Measurements from ENCODE around the gene KPNB1. TPM values are rescaled to one million over a fixed set of nuclear protein-coding genes. Genes with fewer than 3 reads are reported as not detected.

The KPNB1 gene
- total and polyA plus RNA-seq, 2 of the 4 experiments (the other 2 are of a cell fraction): 206 to 1,082 TPM

GRCh38 chr17:47713980-47714700 lies 64.4 kb downstream of the KPNB1 start:
- H3K4me2 ChIP-seq (ENCODE audit: low read depth, low read length): no peak overlapping the region
- H3K4me3 ChIP-seq (ENCODE audit: insufficient read depth, low read depth, low read length): no peak overlapping the region
- TF ChIP-seq SMC3 (IDR thresholded peaks at IDR 0.05; ENCODE audit: low read depth, low read length) (no peak), MXI1 (IDR thresholded peaks at IDR 0.05; ENCODE audit: borderline replicate concordance, low read depth, low read length) (no peak), USF2 (IDR thresholded peaks at IDR 0.05; ENCODE audit: low read depth, low read length) (no peak), CEBPB (IDR thresholded peaks at IDR 0.05; ENCODE audit: low read depth, low read length) (no peak), CTCF (conservative IDR thresholded peaks at IDR 0.05; ENCODE audit: low read depth, low read length) (no peak), MAFK (IDR thresholded peaks at IDR 0.05; ENCODE audit: low read depth, low read length) (no peak), NFE2L2 (IDR thresholded peaks at IDR 0.05; ENCODE audit: low read depth, low read length) (no peak), RFX5 (IDR thresholded peaks at IDR 0.05; ENCODE audit: low read depth, low read length) (no peak), FOS (IDR thresholded peaks at IDR 0.05; ENCODE audit: low read depth, low read length) (no peak), MAZ (IDR thresholded peaks at IDR 0.05; ENCODE audit: borderline replicate concordance, low read depth, low read length) (no peak), ELK1 (IDR thresholded peaks at IDR 0.05; ENCODE audit: borderline replicate concordance, low read depth, low read length) (no peak), BHLHE40 (IDR thresholded peaks at IDR 0.05; ENCODE audit: low read depth, low read length) (no peak), RAD21 (IDR thresholded peaks at IDR 0.05; ENCODE audit: low read length) (no peak), POLR2A (IDR thresholded peaks at IDR 0.05; ENCODE audit: low read depth, low read length) (no peak), RCOR1 (IDR thresholded peaks at IDR 0.05; ENCODE audit: insufficient replicate concordance, low read length) (no peak)
- H2BK120ac ChIP-seq (ENCODE audit: low read depth, low read length): no peak overlapping the region
- dilution Hi-C loops (cut with HindIII; ENCODE audit: low sequenced_read_pairs, unreplicated experiment) (no loop called here), in situ Hi-C loops (cut with MboI; ENCODE audit: low sequenced_read_pairs) (no loop called here), intact Hi-C loops (cut with micrococcal nuclease) (no loop called here)
- no peaks in the 10 kb centered on the region for H3K9me3 ChIP-seq (ENCODE audit: control insufficient read depth, insufficient read depth, low read length)
- H2AFZ ChIP-seq (replicated peaks; ENCODE audit: low read length, poor library complexity): no peak overlapping the region
- peaks cover 12% of the 10 kb centered on the region; the same call in 1 of the 2 replicates for H3K36me3 ChIP-seq (ENCODE audit: control insufficient read depth, insufficient read depth, low read length)
- H3K9me1 ChIP-seq (ENCODE audit: insufficient read depth, low read length): peaks cover 5% of the 10 kb centered on the region; the same call in 1 of the 2 replicates
- H4K91ac ChIP-seq (ENCODE audit: insufficient read depth, low read depth, low read length): no peak overlapping the region
- H3K79me1 ChIP-seq (ENCODE audit: low read depth in 1 of 2, low read length in 2 of 2): no peaks in the 10 kb centered on the region
- WGBS, 2 experiments (ENCODE audit: extremely low coverage in 2 of 2, insufficient read length in 1 of 2): 25% methylated on average over 4 of the region's 15 CpGs; no CpG with 5 or more reads in 1 of the 2 experiments
- H4K8ac ChIP-seq (ENCODE audit: low read depth in 2 of 2, low read length in 2 of 2): no peak overlapping the region
- no peak overlapping the region for H4K5ac ChIP-seq (ENCODE audit: low read depth, low read length)
- no peak overlapping the region for H2BK5ac ChIP-seq (ENCODE audit: low read depth, low read length, poor library complexity, severe bottlenecking)
- BruUV-seq (replicated peaks): no TSS peak
- ChIA-PET POLR2A (ENCODE audit: unreplicated experiment) (no interaction called here), CTCF (interaction anchor here (0.5 kb wide), 1 partner anchor 32 kb away, joined by 6 read pairs; no protein-coding TSS in a partner anchor)
- peaks cover 7% of the 10 kb centered on the region for H3K4me1 ChIP-seq (ENCODE audit: control insufficient read depth, insufficient read depth, low read length)
- ATAC-seq (ENCODE audit: low read depth) (no peak), DNase-seq (no peak)
- no peak overlapping the region for H2AK9ac ChIP-seq (replicated peaks; ENCODE audit: low read depth, low read length, poor library complexity)
- H3K14ac ChIP-seq (replicated peaks; ENCODE audit: low read depth, low read length): no peak overlapping the region
- no peak overlapping the region for H3K23ac ChIP-seq (ENCODE audit: low read depth, low read length)
- no peak overlapping the region for H3K9ac ChIP-seq (ENCODE audit: low read depth, low read length)
- no peak overlapping the region for H2BK15ac ChIP-seq (ENCODE audit: low read depth, low read length)
- no peak overlapping the region for H2BK20ac ChIP-seq (ENCODE audit: low read depth, low read length)
- H3K27ac ChIP-seq (ENCODE audit: insufficient read depth, low read length): no peak overlapping the region
- H3K18ac ChIP-seq (ENCODE audit: low read depth, low read length): no peak overlapping the region
- no peak overlapping the region for H3K4ac ChIP-seq (ENCODE audit: low read depth, low read length)
- H3K56ac ChIP-seq (ENCODE audit: extremely low read depth, insufficient read depth, low read length): no peak overlapping the region
- H2AK5ac ChIP-seq (ENCODE audit: low read depth, low read length): no peak overlapping the region
- peaks cover 26% of the 10 kb centered on the region; the same call in 1 of the 2 replicates for H4K20me1 ChIP-seq (ENCODE audit: insufficient read depth, low read length)
- H3K27me3 ChIP-seq (ENCODE audit: control insufficient read depth, insufficient read depth, low read length): peaks cover 71% of the 10 kb centered on the region

Data from IMR-90 (cell line).